Stimulated activated naive B cell treated with anti-CD40 and anti-IgM and Interleukin-4, amounts not matched to agents 10 μg/mL and 1 μg/mL and 100 μg/mL, for 72 hours (primary cell): ENCODE measurements around the gene WNT2B.

Experiments used
- ATAC-seq, 2 donors: fragments of 150-1000 bp; cut with Tn5 transposase; replicated peaks; 2 replicates each; pipeline ENCODE4 v1.10.0; 2021; ENCODE audit warnings: moderate library complexity in 1 of 2
- DNase-seq: peaks from one replicate; pipeline ENCODE4 v3.0.0; 2021
- H3K27ac Mint-ChIP-seq: one replicate; pipeline ENCODE4 v1.8.0; 2022; ENCODE audit warnings: mild to moderate bottlenecking, mixed read lengths
- H3K27me3 Mint-ChIP-seq, 2 donors: one replicate each; pipeline ENCODE4 v1.8.0; 2022; ENCODE audit warnings: mixed read lengths in 2 of 2
- H3K36me3 Mint-ChIP-seq, 2 donors: one replicate each; pipeline ENCODE4 v1.8.0; 2022; ENCODE audit warnings: mixed read lengths in 2 of 2, mild to moderate bottlenecking in 1 of 2
- H3K4me1 Mint-ChIP-seq, 2 donors: one replicate each; pipeline ENCODE4 v1.8.0; 2022; ENCODE audit warnings: mixed read lengths in 2 of 2, mild to moderate bottlenecking in 1 of 2
- H3K4me3 Mint-ChIP-seq, 2 donors: one replicate each; pipeline ENCODE4 v1.8.0; 2022; ENCODE audit warnings: mild to moderate bottlenecking in 2 of 2, mixed read lengths in 2 of 2, moderate library complexity in 1 of 2
- H3K9me3 Mint-ChIP-seq, 2 donors: one replicate each; pipeline ENCODE4 v1.8.0; 2022; ENCODE audit warnings: mixed read lengths in 2 of 2, mild to moderate bottlenecking in 1 of 2

The WNT2B gene

DNA sequence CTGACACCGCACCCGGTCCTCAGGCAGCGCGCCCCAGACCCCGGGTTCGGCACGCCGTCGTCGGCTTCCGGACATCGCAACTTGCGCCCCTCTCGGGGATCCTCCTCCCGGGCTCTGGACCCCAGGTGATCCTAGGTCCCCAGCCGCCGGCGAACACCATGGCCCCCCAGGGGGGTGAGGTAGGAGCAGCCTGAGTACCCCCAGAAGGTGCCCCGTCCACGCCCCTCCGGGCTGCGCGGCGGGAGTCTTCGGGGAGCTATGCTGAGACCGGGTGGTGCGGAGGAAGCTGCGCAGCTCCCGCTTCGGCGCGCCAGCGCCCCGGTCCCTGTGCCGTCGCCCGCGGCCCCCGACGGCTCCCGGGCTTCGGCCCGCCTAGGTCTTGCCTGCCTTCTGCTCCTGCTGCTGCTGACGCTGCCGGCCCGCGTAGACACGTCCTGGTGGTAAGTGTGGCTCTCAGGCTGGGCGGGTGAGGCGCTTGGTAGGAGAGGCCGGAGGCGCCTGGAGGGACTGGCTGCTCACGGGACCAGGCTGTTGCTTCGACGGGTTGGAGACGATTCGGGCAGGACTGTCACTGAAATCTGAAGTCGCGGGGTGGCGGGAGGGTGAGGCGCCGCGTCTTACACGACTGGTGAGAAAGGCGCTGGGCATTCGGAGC is 367 bp downstream of the WNT2B start:
- no peaks in the 10 kb centered on the region for H3K9me3 Mint-ChIP-seq
- peaks cover 18 to 47% of the 10 kb centered on the region in 2 donors for H3K27me3 Mint-ChIP-seq
- no peak overlapping the region for H3K27ac Mint-ChIP-seq
- H3K36me3 Mint-ChIP-seq: no peaks in the 10 kb centered on the region
- ATAC-seq: peak; percentile 33
- DNase-seq: no peak
- H3K4me1 Mint-ChIP-seq: peaks cover 19 to 28% of the 10 kb centered on the region in 2 donors
- H3K4me3 Mint-ChIP-seq: peak overlapping the region; percentile 51 to 82

DNA sequence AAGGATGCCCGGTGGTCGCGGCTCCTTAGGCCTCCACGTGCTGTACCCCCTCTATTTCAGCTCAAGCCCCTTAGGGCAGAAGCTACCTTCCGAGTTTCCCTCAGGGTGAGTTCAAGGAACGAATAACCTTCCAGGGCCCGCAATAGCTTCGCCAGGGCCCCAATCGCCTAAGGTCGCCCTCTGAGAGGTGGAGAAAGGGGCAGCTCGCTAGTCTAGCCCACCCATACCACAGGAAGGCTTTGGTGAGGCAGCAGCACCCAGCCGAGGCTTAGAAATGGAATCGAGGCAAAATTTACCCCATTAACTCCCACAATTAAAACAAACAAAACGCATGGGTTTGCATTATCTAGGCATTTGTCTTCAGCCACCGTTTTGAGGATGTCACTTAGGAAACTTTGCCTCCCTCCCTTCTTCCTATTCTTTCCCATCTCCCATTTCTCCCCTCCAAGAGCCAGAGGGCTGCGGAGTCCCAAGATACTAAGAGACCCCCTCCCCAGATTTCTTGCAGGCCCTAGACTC is 954 bp downstream of the WNT2B start:
- H3K4me3 Mint-ChIP-seq: peak overlapping the region in 1 of 2 donors; percentile 82
- peaks cover 19 to 28% of the 10 kb centered on the region in 2 donors for H3K4me1 Mint-ChIP-seq
- no peak for ATAC-seq
- H3K27me3 Mint-ChIP-seq: peaks cover 13 to 41% of the 10 kb centered on the region in 2 donors
- H3K9me3 Mint-ChIP-seq: no peaks in the 10 kb centered on the region
- no peak for DNase-seq
- H3K36me3 Mint-ChIP-seq: no peaks in the 10 kb centered on the region
- H3K27ac Mint-ChIP-seq: no peak overlapping the region

DNA sequence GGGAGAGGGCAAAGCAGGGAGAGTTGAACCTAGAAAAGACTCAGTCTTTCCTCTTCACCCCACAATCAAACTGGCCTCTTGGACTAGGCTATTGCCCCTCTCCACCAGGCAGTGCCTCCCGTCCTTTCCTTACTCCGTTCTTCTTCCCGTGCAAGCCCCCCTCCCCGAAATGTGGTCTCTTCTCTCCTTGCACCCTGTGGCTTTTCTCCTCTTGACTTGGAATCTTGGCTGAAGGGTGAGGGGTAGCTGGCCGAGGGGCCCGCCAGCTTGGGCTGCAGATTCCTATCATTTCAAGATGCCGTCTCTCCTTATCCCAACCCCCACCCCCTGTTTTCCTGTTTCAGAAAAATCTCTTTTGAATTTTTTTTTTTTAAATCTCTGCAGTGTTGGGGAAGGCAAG is 1.6 kb downstream of the WNT2B start:
- H3K9me3 Mint-ChIP-seq: no peaks in the 10 kb centered on the region
- DNase-seq (no peak), ATAC-seq (no peak)
- H3K4me1 Mint-ChIP-seq: peaks cover 14 to 25% of the 10 kb centered on the region in 2 donors
- H3K4me3 Mint-ChIP-seq: no peak overlapping the region
- H3K27me3 Mint-ChIP-seq: peaks cover 13 to 39% of the 10 kb centered on the region in 2 donors
- H3K27ac Mint-ChIP-seq: no peak overlapping the region
- H3K36me3 Mint-ChIP-seq: no peaks in the 10 kb centered on the region

DNA sequence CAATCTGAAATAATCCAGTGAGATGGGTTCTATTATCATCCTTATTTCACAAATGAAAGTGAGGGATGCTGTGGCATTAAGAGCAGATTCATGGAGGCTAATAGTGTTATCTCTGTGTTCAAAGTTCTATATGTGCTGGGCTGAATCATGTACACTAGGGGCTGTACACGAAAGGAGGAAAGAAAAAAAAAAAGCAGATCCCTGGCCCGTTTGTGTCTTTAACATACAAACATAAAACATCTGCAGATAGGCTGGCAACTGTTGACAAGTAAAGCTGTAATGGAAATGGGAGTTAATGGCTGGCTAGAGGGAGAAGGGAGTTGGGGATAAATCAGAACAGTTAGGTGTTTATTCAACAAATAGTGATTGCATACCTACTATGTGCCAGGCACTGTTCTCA is 3.1 kb downstream of the WNT2B start:
- Mint-ChIP-seq H3K9me3 (no peaks in the 10 kb centered on the region), H3K27me3 (peaks cover 11 to 36% of the 10 kb centered on the region in 2 donors), H3K4me1 (peaks cover 8 to 14% of the 10 kb centered on the region in 2 donors), H3K36me3 (no peaks in the 10 kb centered on the region), H3K27ac (no peak overlapping the region), H3K4me3 (no peak overlapping the region)
- DNase-seq: no peak
- no peak for ATAC-seq

DNA sequence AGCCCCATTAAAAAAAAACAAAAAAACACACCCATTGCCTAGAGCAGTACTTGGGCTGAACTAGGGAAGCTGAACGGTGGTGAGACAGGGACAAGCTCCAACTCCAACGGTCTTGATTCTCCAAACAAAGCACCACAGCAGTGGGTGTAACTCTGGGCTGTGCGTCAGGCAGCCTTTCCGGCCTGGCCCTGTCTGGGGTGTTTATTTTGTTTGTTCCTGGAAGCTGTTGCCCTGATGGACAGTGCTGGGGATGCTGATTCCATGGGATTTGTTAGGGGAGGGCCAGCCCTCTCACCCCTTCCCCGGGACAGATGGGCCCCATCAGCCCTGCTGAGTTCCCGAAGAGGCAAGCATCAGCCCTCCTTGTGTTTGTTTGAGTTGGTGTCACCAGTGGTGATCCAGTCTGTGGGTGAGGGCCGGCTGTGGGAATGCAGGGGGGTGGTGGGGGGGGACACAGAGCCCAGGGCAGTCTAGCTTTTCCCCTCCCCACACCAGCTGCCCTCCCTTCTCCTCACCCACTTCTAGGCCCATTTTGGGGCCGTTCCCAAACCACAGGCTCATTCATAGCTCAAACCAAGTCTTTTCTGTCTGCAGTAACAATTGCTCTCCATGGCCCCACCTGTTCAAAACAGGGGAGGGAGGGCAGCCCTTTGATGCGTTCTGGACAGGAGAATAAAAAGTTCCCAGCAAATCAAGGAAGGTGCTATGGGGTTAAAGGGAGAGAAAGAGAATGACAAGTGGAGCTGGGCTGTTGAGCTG is 4.5 kb downstream of the WNT2B start:
- Mint-ChIP-seq H3K4me1 (peaks cover 2 to 4% of the 10 kb centered on the region in 2 donors), H3K4me3 (no peak overlapping the region), H3K9me3 (no peaks in the 10 kb centered on the region), H3K27me3 (peaks cover 8 to 22% of the 10 kb centered on the region in 2 donors), H3K27ac (no peak overlapping the region), H3K36me3 (no peaks in the 10 kb centered on the region)
- ATAC-seq (no peak), DNase-seq (no peak)

DNA sequence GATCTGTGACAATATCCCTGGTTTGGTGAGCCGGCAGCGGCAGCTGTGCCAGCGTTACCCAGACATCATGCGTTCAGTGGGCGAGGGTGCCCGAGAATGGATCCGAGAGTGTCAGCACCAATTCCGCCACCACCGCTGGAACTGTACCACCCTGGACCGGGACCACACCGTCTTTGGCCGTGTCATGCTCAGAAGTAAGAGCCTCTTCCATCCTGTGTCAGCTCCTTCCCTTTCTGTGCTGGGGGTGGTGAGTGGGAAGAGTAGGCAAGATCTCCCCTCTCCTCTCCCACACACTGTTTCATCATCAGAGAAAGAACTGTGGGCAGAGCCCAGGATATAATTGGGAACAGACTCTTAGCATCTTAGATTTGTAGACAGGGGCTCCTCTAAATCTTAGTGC is 6.1 kb downstream of the WNT2B start:
- DNase-seq (no peak), ATAC-seq (no peak)
- H3K4me3 Mint-ChIP-seq: no peak overlapping the region
- H3K9me3 Mint-ChIP-seq: no peaks in the 10 kb centered on the region
- H3K4me1 Mint-ChIP-seq: no peaks in the 10 kb centered on the region
- H3K36me3 Mint-ChIP-seq: no peaks in the 10 kb centered on the region
- peaks cover 6 to 10% of the 10 kb centered on the region in 2 donors for H3K27me3 Mint-ChIP-seq
- no peak overlapping the region for H3K27ac Mint-ChIP-seq

DNA sequence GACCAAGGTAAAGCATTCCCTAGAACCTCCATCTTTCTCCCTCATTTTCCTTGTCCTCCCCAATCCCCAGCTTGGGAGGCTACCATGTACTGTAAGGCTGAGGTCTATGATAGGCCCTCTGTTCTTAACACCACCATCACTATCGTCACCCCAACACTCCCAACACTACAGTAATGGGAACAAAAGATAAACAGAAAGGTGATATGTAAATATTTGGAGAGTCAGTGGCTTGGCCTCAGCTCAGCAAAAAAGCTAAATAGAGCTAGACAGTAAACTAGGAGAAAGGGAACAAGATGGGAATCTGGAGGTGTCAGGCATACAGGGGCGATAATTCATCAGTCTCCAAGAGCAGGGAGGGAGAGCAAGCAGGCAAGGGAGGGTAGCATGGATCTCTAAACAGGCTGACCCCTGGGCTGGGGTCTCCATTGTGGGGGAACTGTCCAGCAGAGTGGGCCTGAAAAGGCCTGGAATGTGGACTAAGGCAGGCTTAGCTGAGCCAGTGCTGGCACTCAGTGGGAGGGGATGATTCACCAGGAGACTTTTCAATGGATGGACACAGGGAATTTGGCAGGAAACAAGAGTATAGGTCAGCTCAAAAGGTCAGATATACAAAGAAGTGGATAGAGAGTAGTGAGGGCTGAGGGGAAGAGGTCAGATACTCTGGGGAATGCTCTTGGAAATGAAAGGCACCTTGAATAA is 6.7 kb downstream of the WNT2B start:
- H3K4me1 Mint-ChIP-seq: no peaks in the 10 kb centered on the region
- H3K27ac Mint-ChIP-seq: no peak overlapping the region
- ATAC-seq (no peak), DNase-seq (no peak)
- H3K36me3 Mint-ChIP-seq: no peaks in the 10 kb centered on the region
- H3K4me3 Mint-ChIP-seq: no peak overlapping the region
- H3K9me3 Mint-ChIP-seq: no peaks in the 10 kb centered on the region
- H3K27me3 Mint-ChIP-seq: peaks cover under 1 to 5% of the 10 kb centered on the region in 2 donors

DNA sequence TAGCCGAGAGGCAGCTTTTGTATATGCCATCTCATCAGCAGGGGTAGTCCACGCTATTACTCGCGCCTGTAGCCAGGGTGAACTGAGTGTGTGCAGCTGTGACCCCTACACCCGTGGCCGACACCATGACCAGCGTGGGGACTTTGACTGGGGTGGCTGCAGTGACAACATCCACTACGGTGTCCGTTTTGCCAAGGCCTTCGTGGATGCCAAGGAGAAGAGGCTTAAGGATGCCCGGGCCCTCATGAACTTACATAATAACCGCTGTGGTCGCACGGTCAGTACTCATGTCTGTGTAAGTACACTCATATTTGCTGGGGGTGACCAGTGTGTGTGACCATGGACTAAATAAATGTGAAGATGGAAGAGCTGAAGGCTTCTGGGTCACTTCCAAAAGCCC is 7.4 kb downstream of the WNT2B start:
- no peak for ATAC-seq
- no peaks in the 10 kb centered on the region for H3K4me1 Mint-ChIP-seq
- H3K27me3 Mint-ChIP-seq: no peaks in the 10 kb centered on the region
- H3K4me3 Mint-ChIP-seq: no peak overlapping the region
- no peak overlapping the region for H3K27ac Mint-ChIP-seq
- no peaks in the 10 kb centered on the region for H3K9me3 Mint-ChIP-seq
- no peaks in the 10 kb centered on the region for H3K36me3 Mint-ChIP-seq
- no peak for DNase-seq

DNA sequence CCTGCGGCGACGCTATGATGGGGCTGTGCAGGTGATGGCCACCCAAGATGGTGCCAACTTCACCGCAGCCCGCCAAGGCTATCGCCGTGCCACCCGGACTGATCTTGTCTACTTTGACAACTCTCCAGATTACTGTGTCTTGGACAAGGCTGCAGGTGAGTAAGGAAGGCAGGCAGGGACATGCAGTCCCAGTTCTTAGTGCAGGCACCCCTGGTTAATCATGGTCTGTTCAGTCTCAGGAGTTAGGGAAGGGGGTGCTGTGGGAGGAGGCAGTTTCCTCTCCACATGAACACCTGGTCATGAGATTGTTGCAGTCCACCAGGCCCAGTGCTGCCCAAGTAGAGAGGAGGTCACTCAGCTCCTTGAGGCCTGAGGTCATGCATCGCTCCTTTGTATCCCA is 8.5 kb downstream of the WNT2B start:
- no peak overlapping the region for H3K27ac Mint-ChIP-seq
- no peaks in the 10 kb centered on the region for H3K4me1 Mint-ChIP-seq
- H3K27me3 Mint-ChIP-seq: no peaks in the 10 kb centered on the region
- H3K36me3 Mint-ChIP-seq: no peaks in the 10 kb centered on the region
- DNase-seq: no peak
- H3K4me3 Mint-ChIP-seq: no peak overlapping the region
- no peaks in the 10 kb centered on the region for H3K9me3 Mint-ChIP-seq
- ATAC-seq: no peak

DNA sequence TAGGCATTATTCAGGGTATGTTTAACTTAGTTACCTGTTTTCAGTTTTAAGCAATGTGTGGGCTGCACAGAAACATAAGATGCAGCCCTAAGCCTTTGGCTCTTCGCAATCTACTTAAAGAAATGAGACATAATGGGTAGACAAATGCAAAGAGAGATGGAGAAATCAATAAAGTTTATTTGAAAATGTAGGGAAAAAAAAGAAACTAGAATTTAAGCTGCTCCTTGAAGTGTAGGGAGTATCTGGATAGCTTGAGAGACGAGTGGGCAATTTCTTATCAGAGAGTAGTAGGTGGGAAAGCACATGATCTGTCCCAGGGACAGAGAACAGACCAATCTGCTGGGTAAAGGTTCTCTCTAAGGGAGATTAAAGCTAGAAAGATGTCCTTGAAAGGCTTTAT is 8.9 kb downstream of the WNT2B start:
- Mint-ChIP-seq H3K9me3 (no peaks in the 10 kb centered on the region), H3K36me3 (no peaks in the 10 kb centered on the region)
- DNase-seq: no peak

DNA sequence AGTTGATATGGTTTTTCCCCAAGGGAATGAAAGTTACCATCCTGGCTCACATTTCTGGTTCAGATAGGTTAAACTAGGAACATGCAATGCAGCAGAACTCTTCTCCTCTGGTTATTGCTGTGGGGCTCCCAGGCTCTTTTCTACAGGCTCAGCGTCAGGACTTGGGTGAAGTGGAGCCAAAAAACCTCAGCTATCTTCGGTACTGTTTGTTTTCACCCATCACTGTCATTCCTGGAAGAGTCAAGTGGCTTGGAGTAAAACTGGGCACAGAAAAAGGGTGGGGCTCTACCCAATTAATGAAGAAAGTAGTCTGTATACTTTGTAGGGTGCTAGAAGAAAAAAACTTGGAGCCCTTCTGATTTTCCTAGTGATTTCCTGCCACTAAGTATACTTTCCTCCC is 9.4 kb downstream of the WNT2B start:
- no peaks in the 10 kb centered on the region for H3K9me3 Mint-ChIP-seq
- no peak overlapping the region for H3K4me3 Mint-ChIP-seq
- H3K36me3 Mint-ChIP-seq: no peaks in the 10 kb centered on the region
- no peaks in the 10 kb centered on the region for H3K27me3 Mint-ChIP-seq
- H3K4me1 Mint-ChIP-seq: no peaks in the 10 kb centered on the region
- ATAC-seq (no peak), DNase-seq (no peak)
- no peak overlapping the region for H3K27ac Mint-ChIP-seq

More for the DNA sequence above, 8.9 kb downstream of the WNT2B start:
- Mint-ChIP-seq H3K4me1 (no peaks in the 10 kb centered on the region), H3K27ac (no peak overlapping the region), H3K4me3 (no peak overlapping the region), H3K27me3 (no peaks in the 10 kb centered on the region)
- ATAC-seq: no peak

DNA sequence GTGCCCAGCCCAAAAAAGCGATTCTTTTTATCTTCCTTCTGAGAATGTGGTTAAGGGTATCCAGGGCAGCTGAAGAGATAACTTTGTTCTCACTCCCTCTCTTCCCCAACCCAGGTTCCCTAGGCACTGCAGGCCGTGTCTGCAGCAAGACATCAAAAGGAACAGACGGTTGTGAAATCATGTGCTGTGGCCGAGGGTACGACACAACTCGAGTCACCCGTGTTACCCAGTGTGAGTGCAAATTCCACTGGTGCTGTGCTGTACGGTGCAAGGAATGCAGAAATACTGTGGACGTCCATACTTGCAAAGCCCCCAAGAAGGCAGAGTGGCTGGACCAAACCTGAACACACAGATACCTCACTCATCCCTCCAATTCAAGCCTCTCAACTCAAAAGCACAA is 11.4 kb downstream of the WNT2B start:
- DNase-seq: no peak
- Mint-ChIP-seq H3K4me1 (no peaks in the 10 kb centered on the region), H3K27ac (no peak overlapping the region), H3K4me3 (no peak overlapping the region), H3K27me3 (no peaks in the 10 kb centered on the region), H3K36me3 (peaks cover 0 to 5% of the 10 kb centered on the region in 2 donors), H3K9me3 (no peaks in the 10 kb centered on the region)
- no peak for ATAC-seq

DNA sequence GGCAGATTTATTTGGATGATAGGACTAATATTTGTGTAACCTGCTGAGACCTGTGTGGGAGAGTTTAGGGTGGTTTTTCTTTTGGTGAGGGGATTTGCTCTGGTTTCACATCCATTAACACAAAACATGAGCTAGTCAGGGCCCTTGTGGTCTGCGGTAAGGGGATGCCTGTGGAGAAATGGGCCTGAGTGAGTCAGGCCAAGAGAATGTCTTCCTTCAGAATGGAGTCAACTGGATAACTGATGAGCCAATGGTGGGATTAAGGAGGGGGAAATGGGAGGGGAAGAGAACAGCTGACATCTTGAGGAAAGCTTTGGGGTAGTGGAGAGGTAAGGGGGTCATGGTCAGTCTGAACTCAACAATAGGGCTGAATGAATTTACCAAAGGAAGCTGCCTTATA is 13.9 kb downstream of the WNT2B start:
- ATAC-seq (no peak), DNase-seq (no peak)
- Mint-ChIP-seq H3K9me3 (no peaks in the 10 kb centered on the region), H3K27ac (no peak overlapping the region), H3K36me3 (peaks cover 6 to 14% of the 10 kb centered on the region in 2 donors), H3K27me3 (no peaks in the 10 kb centered on the region), H3K4me1 (no peaks in the 10 kb centered on the region), H3K4me3 (no peak overlapping the region)

DNA sequence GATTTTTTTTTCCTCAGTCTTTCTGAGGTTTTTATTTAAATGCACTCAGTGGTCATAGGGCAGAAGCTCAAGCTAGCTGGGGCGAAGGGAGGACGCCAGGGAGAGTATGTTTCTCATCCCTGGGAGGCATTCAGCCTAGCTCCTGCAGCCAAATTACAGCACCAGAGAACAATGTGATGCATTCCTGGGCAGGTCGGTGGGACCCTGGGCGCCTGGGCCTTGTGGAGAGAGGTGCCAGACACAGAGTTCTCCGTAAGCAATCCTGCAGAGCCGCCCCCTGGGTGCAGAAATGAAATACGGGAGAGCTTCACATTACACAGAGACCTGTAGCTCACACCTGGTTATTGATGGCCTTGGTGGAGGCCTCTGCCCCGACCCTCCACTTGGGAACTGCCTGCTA is 15.5 kb downstream of the WNT2B start:
- Mint-ChIP-seq H3K9me3 (no peaks in the 10 kb centered on the region), H3K4me1 (no peaks in the 10 kb centered on the region), H3K4me3 (no peak overlapping the region), H3K27ac (no peak overlapping the region), H3K27me3 (no peaks in the 10 kb centered on the region), H3K36me3 (peaks cover 8 to 17% of the 10 kb centered on the region in 2 donors)
- ATAC-seq (no peak), DNase-seq (no peak)
